Measurements from ENCODE around the gene TMEM79. TPM values are rescaled to one million over a fixed set of nuclear protein-coding genes. Genes with fewer than 3 reads are reported as not detected.

Gene TMEM79
- total RNA-seq, 1 donor from 2014 or later = 4.8 TPM

DNA sequence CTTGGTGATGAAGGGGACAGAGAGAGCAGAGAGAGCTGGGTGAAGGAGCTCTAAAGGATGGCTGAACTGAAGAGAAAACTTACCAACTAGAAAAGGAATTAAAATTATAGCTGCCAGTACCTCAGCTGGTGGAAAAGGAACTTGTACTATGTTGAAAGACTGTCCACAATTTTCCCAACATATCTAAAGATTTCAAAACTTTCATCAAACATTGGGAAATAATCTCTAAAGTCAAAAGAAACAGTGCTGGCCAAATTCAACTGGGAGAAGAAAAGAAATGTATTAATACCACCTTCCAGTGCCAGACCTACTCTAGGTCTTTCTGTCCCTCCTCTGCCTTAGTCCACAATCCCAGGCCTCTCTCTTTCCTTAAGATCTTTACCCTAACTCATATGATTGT lies 7.6 kb upstream of the TMEM79 start:
- TF ChIP-seq, protein P1, sequence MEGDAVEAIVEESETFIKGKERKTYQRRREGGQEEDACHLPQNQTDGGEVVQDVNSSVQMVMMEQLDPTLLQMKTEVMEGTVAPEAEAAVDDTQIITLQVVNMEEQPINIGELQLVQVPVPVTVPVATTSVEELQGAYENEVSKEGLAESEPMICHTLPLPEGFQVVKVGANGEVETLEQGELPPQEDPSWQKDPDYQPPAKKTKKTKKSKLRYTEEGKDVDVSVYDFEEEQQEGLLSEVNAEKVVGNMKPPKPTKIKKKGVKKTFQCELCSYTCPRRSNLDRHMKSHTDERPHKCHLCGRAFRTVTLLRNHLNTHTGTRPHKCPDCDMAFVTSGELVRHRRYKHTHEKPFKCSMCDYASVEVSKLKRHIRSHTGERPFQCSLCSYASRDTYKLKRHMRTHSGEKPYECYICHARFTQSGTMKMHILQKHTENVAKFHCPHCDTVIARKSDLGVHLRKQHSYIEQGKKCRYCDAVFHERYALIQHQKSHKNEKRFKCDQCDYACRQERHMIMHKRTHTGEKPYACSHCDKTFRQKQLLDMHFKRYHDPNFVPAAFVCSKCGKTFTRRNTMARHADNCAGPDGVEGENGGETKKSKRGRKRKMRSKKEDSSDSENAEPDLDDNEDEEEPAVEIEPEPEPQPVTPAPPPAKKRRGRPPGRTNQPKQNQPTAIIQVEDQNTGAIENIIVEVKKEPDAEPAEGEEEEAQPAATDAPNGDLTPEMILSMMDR (IDR thresholded peaks at IDR 0.05) = no peak
- peaks cover 83% of the 10 kb centered on the region for H3K36me3 ChIP-seq
- no peaks in the 10 kb centered on the region for H3K9me3 ChIP-seq
- intact Hi-C loops (cut with DNase I) = no loop called here
- peak overlapping the region; percentile 3 for H3K27ac ChIP-seq
- no peaks in the 10 kb centered on the region for H3K27me3 ChIP-seq (ENCODE audit: low read depth)
- DNase-seq (no peak), ATAC-seq (no peak)
- H3K4me1 ChIP-seq = peaks cover 16% of the 10 kb centered on the region
- no peak overlapping the region for H3K4me3 ChIP-seq

DNA sequence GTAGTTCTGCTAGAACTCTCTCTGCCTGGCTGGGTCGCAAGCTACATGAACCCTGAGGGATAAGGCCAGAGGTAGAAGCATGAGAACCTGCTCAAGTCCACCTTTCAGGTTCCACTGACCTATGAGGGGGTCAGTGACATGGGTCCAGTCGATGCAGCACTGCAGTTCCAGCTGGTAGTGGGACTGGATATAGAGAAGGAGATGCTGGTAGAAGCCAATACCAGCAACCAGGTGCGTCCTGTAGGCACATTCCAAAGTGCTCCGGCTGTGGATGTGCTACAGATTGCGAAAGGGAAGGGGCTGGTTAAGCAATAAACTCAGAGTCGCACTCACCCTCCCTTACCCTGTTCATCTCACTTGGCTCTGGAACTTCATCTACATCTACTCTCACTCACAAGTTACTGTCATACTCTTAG lies 7.2 kb upstream of the TMEM79 start:
- TF ChIP-seq, protein P1 (IDR thresholded peaks at IDR 0.05) = no peak
- DNase-seq (no peak), ATAC-seq (peak; percentile 13 to 23)
- Histone ChIP-seq H3K4me1 (peaks cover 19% of the 10 kb centered on the region), H3K9me3 (no peaks in the 10 kb centered on the region), H3K27me3 (ENCODE audit: low read depth) (no peaks in the 10 kb centered on the region), H3K27ac (peak overlapping the region; percentile 3), H3K4me3 (no peak overlapping the region), H3K36me3 (peaks cover 79% of the 10 kb centered on the region)
- intact Hi-C loops (cut with DNase I) = no loop called here

DNA sequence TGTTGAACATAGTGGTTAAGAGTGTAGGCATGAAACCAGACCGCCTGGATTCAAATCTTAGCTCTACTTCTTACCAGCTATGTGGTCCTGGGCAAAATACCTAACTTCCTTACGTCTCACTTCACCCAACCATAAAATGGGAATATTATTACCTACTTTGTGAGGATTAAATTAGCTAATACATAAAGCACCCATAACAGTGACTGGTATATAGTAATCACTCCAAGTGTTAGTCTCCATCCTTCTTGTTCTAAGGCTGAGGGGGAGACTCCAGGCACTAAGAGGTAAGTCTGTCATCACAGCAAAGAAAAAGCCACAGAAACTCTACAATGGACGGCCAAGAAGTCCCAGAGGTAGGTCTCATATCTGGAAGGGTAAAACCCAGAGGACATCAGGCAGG lies 4.3 kb upstream of the TMEM79 start:
- Histone ChIP-seq H3K4me1 (peaks cover 32% of the 10 kb centered on the region), H3K27ac (no peak overlapping the region), H3K27me3 (ENCODE audit: low read depth) (no peaks in the 10 kb centered on the region), H3K9me3 (no peaks in the 10 kb centered on the region), H3K4me3 (no peak overlapping the region), H3K36me3 (peaks cover 50% of the 10 kb centered on the region)
- TF ChIP-seq, protein P1 (IDR thresholded peaks at IDR 0.05) = no peak
- DNase-seq (no peak), ATAC-seq (no peak)
- intact Hi-C loops (cut with DNase I) = no loop called here

DNA sequence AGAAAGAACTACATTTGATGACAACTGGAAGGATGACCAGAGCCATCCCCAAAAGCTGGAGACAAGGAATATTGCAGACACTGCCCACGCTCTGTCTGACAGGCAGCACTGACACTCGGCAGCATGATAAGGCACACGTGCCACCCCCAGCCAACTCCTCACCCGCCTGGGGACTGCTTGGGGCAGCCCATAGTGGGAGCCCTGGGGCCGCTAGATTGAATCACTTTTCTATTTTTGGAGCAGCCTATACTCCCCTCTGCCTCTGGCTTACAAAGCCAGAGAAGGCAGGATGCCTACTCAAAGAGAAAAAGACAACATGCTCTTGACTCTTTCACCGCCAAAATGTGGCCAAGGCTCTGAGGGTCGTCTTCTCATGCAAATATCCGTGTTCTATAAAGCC lies 2.8 kb upstream of the TMEM79 start:
- DNase-seq (no peak), ATAC-seq (no peak)
- H3K27me3 ChIP-seq (ENCODE audit: low read depth) = no peaks in the 10 kb centered on the region
- H3K4me1 ChIP-seq = peaks cover 32% of the 10 kb centered on the region
- peaks cover 36% of the 10 kb centered on the region for H3K36me3 ChIP-seq
- intact Hi-C loops (cut with DNase I) = no loop called here
- no peak overlapping the region for H3K27ac ChIP-seq
- H3K4me3 ChIP-seq = peak overlapping the region; percentile 89
- TF ChIP-seq, protein P1 (IDR thresholded peaks at IDR 0.05) = no peak
- no peaks in the 10 kb centered on the region for H3K9me3 ChIP-seq

DNA sequence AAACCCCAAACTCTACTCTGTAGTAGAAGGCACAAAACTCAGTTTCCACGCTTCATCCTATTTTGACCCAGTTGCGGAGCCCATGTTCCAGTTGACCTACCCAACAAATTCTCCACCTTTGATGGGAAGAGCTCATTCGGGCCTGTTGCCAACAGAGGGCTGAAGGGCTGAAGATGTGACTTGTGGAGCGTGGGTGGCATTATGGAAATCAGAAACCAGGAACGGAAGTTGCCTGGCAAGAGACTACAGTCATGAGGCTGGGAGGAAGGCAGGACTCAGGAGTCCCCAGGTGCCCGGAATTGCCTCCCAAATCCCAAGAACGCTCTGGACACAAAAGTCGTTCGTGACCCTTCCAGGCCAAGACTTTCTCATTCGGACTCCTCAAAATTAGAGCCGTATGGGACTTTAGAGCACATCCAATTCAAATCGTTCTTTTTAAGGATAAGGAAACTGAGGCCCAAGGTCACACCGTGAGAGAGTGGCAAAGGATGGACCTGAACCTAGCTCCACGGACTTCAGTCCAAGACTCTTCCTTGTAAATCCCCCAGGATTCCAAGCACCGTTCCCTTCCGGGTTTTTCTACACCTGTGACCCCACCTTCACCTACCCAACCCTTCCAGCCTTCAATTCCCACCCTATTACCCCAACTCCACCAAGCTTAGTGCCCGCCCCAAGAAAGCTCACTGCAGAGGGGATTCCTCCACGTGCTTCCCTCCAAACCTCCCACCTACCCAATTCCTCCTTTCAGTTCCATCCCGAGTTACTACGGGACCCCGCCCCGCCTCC lies 2.2 kb upstream of the TMEM79 start:
- DNase-seq (no peak), ATAC-seq (peak; percentile 21 to 51)
- TF ChIP-seq, protein P1 (IDR thresholded peaks at IDR 0.05) = no peak
- intact Hi-C loops (cut with DNase I) = no loop called here
- peaks cover 29% of the 10 kb centered on the region for H3K4me1 ChIP-seq
- H3K9me3 ChIP-seq = no peaks in the 10 kb centered on the region
- peak overlapping the region; percentile 89 for H3K27ac ChIP-seq
- no peaks in the 10 kb centered on the region for H3K27me3 ChIP-seq (ENCODE audit: low read depth)
- peak overlapping the region; percentile 89 for H3K4me3 ChIP-seq
- peaks cover 30% of the 10 kb centered on the region for H3K36me3 ChIP-seq
